ENCODE results near the gene PALM2AKAP2.

DNA sequence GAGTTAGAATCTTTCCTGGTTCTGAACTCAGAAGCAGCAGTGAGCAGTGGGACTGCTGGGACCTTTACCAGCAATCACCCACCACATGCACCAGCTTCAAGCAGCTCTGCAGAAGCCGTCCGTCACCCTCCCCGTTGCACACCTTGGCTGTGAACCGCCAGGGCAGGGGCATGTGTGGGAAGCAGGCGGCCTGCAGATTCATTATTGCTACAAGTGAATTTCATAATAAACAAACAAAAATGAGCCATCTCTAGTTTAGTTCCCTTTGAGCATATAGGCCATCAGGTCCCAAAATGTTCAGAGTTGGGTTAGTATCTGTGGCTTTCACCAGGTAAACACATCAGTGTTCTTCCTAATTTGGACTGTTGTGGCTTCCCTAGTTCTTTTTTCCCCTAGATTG is 17.5 kb downstream of the PALM2AKAP2 start:
- no peak for TF ChIP-seq POLR2AphosphoS5 (IDR thresholded peaks at IDR 0.05)
- no peak for TF ChIP-seq POLR2A (IDR thresholded peaks at IDR 0.05)
- no peak for TF ChIP-seq CTCF (IDR thresholded peaks at IDR 0.05)

Measured in upper lobe of left lung (tissue), 4 donors.